Measurements from ENCODE around the gene CEP72.

DNA sequence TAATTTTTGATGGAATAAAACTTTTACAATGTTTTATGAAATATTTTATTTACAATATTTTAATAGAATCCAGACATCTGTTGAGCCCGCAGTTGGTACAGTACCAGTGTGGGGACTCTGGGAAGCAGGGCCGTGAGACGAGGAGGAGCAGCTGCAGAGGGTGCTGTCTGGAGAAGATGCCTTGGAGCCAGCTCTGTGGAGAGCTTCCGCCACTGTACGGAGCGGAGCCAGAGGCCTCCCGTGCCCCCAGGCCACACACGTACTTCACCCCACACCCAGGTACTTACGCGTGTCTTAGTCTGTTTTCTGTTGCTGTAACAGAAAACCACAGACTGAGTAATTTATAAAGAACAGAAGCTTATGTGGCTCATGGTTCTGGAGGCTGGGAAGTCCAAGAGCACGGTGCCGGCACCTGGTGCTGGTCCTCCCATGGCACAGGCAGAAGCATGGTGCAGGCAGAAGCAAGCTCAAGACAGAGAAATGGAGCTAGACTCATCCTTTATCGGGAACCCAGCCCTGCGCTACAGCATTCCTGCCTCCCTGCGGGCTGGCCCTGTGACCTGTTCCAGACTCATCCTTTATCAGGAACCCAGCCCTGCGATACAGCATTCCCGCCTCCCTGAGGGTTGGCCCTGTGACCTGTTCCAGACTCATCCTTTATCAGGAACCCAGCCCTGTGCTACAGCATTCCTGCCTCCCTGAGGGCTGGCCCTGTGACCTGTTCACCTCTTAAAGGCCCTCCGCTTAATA, 23.3 kb downstream of the CEP72 start:
- TF ChIP-seq SP1 (IDR thresholded peaks at IDR 0.05) (no peak), RXRA (IDR thresholded peaks at IDR 0.05) (no peak), RAD21 (IDR thresholded peaks at IDR 0.05) (no peak), JUND (IDR thresholded peaks at IDR 0.05) (no peak)
- TF ChIP-seq, protein P1, sequence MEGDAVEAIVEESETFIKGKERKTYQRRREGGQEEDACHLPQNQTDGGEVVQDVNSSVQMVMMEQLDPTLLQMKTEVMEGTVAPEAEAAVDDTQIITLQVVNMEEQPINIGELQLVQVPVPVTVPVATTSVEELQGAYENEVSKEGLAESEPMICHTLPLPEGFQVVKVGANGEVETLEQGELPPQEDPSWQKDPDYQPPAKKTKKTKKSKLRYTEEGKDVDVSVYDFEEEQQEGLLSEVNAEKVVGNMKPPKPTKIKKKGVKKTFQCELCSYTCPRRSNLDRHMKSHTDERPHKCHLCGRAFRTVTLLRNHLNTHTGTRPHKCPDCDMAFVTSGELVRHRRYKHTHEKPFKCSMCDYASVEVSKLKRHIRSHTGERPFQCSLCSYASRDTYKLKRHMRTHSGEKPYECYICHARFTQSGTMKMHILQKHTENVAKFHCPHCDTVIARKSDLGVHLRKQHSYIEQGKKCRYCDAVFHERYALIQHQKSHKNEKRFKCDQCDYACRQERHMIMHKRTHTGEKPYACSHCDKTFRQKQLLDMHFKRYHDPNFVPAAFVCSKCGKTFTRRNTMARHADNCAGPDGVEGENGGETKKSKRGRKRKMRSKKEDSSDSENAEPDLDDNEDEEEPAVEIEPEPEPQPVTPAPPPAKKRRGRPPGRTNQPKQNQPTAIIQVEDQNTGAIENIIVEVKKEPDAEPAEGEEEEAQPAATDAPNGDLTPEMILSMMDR (IDR thresholded peaks at IDR 0.05; ENCODE audit: low read depth, low read length, missing input control): no peak
- TF ChIP-seq, protein P2, sequence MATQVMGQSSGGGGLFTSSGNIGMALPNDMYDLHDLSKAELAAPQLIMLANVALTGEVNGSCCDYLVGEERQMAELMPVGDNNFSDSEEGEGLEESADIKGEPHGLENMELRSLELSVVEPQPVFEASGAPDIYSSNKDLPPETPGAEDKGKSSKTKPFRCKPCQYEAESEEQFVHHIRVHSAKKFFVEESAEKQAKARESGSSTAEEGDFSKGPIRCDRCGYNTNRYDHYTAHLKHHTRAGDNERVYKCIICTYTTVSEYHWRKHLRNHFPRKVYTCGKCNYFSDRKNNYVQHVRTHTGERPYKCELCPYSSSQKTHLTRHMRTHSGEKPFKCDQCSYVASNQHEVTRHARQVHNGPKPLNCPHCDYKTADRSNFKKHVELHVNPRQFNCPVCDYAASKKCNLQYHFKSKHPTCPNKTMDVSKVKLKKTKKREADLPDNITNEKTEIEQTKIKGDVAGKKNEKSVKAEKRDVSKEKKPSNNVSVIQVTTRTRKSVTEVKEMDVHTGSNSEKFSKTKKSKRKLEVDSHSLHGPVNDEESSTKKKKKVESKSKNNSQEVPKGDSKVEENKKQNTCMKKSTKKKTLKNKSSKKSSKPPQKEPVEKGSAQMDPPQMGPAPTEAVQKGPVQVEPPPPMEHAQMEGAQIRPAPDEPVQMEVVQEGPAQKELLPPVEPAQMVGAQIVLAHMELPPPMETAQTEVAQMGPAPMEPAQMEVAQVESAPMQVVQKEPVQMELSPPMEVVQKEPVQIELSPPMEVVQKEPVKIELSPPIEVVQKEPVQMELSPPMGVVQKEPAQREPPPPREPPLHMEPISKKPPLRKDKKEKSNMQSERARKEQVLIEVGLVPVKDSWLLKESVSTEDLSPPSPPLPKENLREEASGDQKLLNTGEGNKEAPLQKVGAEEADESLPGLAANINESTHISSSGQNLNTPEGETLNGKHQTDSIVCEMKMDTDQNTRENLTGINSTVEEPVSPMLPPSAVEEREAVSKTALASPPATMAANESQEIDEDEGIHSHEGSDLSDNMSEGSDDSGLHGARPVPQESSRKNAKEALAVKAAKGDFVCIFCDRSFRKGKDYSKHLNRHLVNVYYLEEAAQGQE (IDR thresholded peaks at IDR 0.05): no peak
- TF ChIP-seq, protein P3, sequence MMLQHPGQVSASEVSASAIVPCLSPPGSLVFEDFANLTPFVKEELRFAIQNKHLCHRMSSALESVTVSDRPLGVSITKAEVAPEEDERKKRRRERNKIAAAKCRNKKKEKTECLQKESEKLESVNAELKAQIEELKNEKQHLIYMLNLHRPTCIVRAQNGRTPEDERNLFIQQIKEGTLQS (IDR thresholded peaks at IDR 0.05): no peak
